ENCODE measurements around the gene CDCA7L. TPM values are rescaled to one million over a fixed set of nuclear protein-coding genes. Genes with fewer than 3 reads are reported as not detected.

Gene CDCA7L
- total RNA-seq, 2 donors from 2014 or later = 39.5 to 41.1 TPM

- no peak overlapping the region for H3K27ac Mint-ChIP-seq
- no peak overlapping the region for H3K4me3 Mint-ChIP-seq
- peaks cover 50% of the 10 kb centered on the region for H3K4me1 Mint-ChIP-seq
- Histone ChIP-seq H3K36me3 (ENCODE audit: control insufficient read depth, insufficient read depth, low read length) (no peaks in the 10 kb centered on the region), H3K4me1 (ENCODE audit: control insufficient read depth, insufficient read depth, low read length) (peaks cover 12% of the 10 kb centered on the region), H3K9me3 (ENCODE audit: control insufficient read depth, low read length) (no peaks in the 10 kb centered on the region), H3K9ac (ENCODE audit: extremely low read depth, low read length, poor library complexity, severe bottlenecking) (no peak overlapping the region), H3K27ac (ENCODE audit: low read depth, low read length) (no peak overlapping the region), H3K4me3 (ENCODE audit: low read length) (no peak overlapping the region), H3K27me3 (ENCODE audit: control insufficient read depth, insufficient read depth, low read length, poor library complexity, severe bottlenecking) (no peaks in the 10 kb centered on the region)
- WGBS, 2 experiments (ENCODE audit: insufficient coverage in 1 of 2, insufficient read length in 1 of 2) = 86 to 90% methylated on average over 1 of the region's 1 CpG
- H3K9me3 Mint-ChIP-seq = peaks cover under 1% of the 10 kb centered on the region
- H3K36me3 Mint-ChIP-seq (ENCODE audit: low read depth) = no peaks in the 10 kb centered on the region
- H3K27me3 Mint-ChIP-seq (ENCODE audit: insufficient read depth) = no peaks in the 10 kb centered on the region
- no peak for DNase-seq
- TF ChIP-seq, protein P1, sequence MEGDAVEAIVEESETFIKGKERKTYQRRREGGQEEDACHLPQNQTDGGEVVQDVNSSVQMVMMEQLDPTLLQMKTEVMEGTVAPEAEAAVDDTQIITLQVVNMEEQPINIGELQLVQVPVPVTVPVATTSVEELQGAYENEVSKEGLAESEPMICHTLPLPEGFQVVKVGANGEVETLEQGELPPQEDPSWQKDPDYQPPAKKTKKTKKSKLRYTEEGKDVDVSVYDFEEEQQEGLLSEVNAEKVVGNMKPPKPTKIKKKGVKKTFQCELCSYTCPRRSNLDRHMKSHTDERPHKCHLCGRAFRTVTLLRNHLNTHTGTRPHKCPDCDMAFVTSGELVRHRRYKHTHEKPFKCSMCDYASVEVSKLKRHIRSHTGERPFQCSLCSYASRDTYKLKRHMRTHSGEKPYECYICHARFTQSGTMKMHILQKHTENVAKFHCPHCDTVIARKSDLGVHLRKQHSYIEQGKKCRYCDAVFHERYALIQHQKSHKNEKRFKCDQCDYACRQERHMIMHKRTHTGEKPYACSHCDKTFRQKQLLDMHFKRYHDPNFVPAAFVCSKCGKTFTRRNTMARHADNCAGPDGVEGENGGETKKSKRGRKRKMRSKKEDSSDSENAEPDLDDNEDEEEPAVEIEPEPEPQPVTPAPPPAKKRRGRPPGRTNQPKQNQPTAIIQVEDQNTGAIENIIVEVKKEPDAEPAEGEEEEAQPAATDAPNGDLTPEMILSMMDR (conservative IDR thresholded peaks at IDR 0.05) = no peak
These were observed 19.6 kb upstream of the CDCA7L start for GRCh38 chr7:21965291-21965690.

DNA sequence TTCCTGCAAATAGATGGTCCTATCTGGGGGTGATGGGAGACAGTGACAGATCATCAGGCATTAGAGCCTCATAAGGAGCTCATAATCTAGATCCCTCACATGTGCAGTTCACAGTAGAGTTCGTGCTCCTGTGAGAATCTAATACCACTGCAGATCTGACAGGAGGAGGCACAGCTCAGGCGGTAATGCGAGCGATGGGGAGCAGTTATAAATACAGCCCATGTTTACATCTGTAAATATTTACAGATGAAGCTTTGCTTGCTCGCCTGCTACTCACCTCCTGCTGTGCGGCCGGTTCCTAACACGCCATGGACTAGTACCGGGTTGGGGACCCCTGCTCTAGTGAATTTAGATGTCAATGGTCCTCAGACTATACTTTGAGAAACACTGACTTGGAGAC lies 17.0 kb upstream of the CDCA7L start:
- Histone ChIP-seq H3K9me3 (ENCODE audit: control insufficient read depth, low read length) (no peaks in the 10 kb centered on the region), H3K9ac (ENCODE audit: extremely low read depth, low read length, poor library complexity, severe bottlenecking) (no peak overlapping the region), H3K27ac (ENCODE audit: low read depth, low read length) (no peak overlapping the region), H3K36me3 (ENCODE audit: control insufficient read depth, insufficient read depth, low read length) (no peaks in the 10 kb centered on the region), H3K4me3 (ENCODE audit: low read length) (no peak overlapping the region), H3K4me1 (ENCODE audit: control insufficient read depth, insufficient read depth, low read length) (peaks cover 8% of the 10 kb centered on the region), H3K27me3 (ENCODE audit: control insufficient read depth, insufficient read depth, low read length, poor library complexity, severe bottlenecking) (no peaks in the 10 kb centered on the region)
- TF ChIP-seq, protein P1 (conservative IDR thresholded peaks at IDR 0.05) = no peak
- Mint-ChIP-seq H3K9me3 (peaks cover 4% of the 10 kb centered on the region), H3K4me1 (peaks cover 40% of the 10 kb centered on the region), H3K27me3 (ENCODE audit: insufficient read depth) (no peaks in the 10 kb centered on the region), H3K36me3 (ENCODE audit: low read depth) (no peaks in the 10 kb centered on the region), H3K4me3 (no peak overlapping the region), H3K27ac (no peak overlapping the region)
- WGBS, 2 experiments (ENCODE audit: insufficient coverage in 1 of 2, insufficient read length in 1 of 2) = 90% methylated on average over 8 to 9 of the region's 9 CpGs
- no peak for DNase-seq

DNA sequence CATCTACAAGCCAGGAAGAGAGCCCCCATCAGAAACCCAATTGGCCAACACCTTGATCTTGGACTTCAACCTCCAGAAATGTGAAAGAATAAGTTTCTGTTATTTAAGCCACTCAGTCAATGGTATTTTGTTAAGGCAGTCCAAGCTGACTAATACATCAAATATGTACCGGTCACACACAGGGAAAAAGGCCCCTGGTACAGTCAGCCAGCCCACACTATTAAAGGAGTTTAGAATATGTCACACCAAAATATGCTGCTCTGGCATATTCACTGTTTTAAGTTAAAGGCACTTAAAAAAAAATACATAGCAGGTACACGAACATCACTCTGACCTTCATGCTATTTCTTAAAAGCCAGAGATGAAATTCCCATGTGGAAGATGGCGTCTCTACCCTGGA lies 15.2 kb upstream of the CDCA7L start:
- TF ChIP-seq, protein P1 (conservative IDR thresholded peaks at IDR 0.05) = no peak

More for the DNA sequence above, 15.2 kb upstream of the CDCA7L start:
- Mint-ChIP-seq H3K36me3 (ENCODE audit: low read depth) (no peaks in the 10 kb centered on the region), H3K4me3 (no peak overlapping the region), H3K27ac (no peak overlapping the region), H3K9me3 (peaks cover 4% of the 10 kb centered on the region), H3K27me3 (ENCODE audit: insufficient read depth) (no peaks in the 10 kb centered on the region), H3K4me1 (peaks cover 31% of the 10 kb centered on the region)
- H3K9ac ChIP-seq (ENCODE audit: extremely low read depth, low read length, poor library complexity, severe bottlenecking) = no peak overlapping the region
- H3K36me3 ChIP-seq (ENCODE audit: control insufficient read depth, insufficient read depth, low read length) = no peaks in the 10 kb centered on the region
- peaks cover 8% of the 10 kb centered on the region for H3K4me1 ChIP-seq (ENCODE audit: control insufficient read depth, insufficient read depth, low read length)
- H3K27ac ChIP-seq (ENCODE audit: low read depth, low read length) = no peak overlapping the region
- DNase-seq = no peak
- H3K27me3 ChIP-seq (ENCODE audit: control insufficient read depth, insufficient read depth, low read length, poor library complexity, severe bottlenecking) = no peaks in the 10 kb centered on the region
- no peaks in the 10 kb centered on the region for H3K9me3 ChIP-seq (ENCODE audit: control insufficient read depth, low read length)
- 80 to 94% methylated on average over 1 to 3 of the region's 3 CpGs for WGBS, 2 experiments (ENCODE audit: insufficient coverage in 1 of 2, insufficient read length in 1 of 2)
- H3K4me3 ChIP-seq (ENCODE audit: low read length) = no peak overlapping the region
